ENCODE results near the gene PLVAP. TPM values are rescaled to one million over a fixed set of nuclear protein-coding genes. Genes with fewer than 3 reads are reported as not detected.

Gene PLVAP
- polyA plus RNA-seq, 1 donor (not counting 4 experiments of a cell fraction or from before 2014, with no cell fraction given): not detected

DNA sequence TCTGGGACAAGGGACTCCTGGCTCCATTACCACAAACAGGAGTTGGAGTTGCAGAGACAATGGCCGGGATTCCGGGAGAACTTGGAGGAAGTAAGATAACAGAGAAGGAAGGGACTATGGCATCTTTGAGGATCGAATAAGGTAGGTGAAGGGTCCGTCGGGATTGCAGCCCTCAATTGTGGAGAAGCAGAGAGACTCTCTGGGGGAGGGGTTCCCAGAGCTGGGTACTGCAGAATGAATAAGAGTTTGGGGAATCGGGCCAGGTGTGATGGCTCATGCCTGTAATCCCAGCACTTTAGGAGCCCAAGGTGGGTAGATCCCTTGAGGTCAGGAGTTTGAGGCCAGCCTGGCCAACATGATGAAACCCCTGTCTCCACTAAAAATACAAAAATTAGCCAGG, 24.5 kb upstream of the PLVAP start:
- FAIRE-seq (no peak), DNase-seq (ENCODE audit: low read depth, low spot score) (no peak)
- Histone ChIP-seq H3K36me3 (ENCODE audit: control insufficient read depth in 2 of 2, extremely low read depth in 1 of 2, insufficient read depth in 2 of 2, low read length in 2 of 2) (no peaks in the 10 kb centered on the region), H3K4me3 (ENCODE audit: control insufficient read depth in 2 of 3, extremely low read depth in 1 of 3, insufficient read depth in 2 of 3, low read depth in 1 of 3, low read length in 3 of 3) (no peak overlapping the region), H4K20me1 (ENCODE audit: control insufficient read depth, extremely low read depth, insufficient read depth, low read length) (no peaks in the 10 kb centered on the region), H3K27ac (ENCODE audit: control insufficient read depth, insufficient read depth, low read length) (no peak overlapping the region), H3K4me2 (ENCODE audit: control insufficient read depth, extremely low read depth, insufficient read depth, low read depth, low read length) (no peak overlapping the region), H3K9ac (ENCODE audit: control insufficient read depth, extremely low read depth, insufficient read depth, low read length) (no peak overlapping the region), H3K27me3 (ENCODE audit: control insufficient read depth, extremely low read depth, insufficient read depth, low read length) (peaks cover 3% of the 10 kb centered on the region), H2AFZ (ENCODE audit: control insufficient read depth, low read length) (no peak overlapping the region), H3K9me3 (ENCODE audit: control insufficient read depth, low read depth, low read length) (no peaks in the 10 kb centered on the region), H3K79me2 (ENCODE audit: control insufficient read depth, insufficient read depth, low read length) (no peaks in the 10 kb centered on the region), H3K4me1 (ENCODE audit: control insufficient read depth, extremely low read depth, insufficient read depth, low read length) (no peaks in the 10 kb centered on the region), H3K9me1 (ENCODE audit: control insufficient read depth, extremely low read depth, insufficient read depth, low read length) (no peaks in the 10 kb centered on the region)
- TF ChIP-seq, protein P1, sequence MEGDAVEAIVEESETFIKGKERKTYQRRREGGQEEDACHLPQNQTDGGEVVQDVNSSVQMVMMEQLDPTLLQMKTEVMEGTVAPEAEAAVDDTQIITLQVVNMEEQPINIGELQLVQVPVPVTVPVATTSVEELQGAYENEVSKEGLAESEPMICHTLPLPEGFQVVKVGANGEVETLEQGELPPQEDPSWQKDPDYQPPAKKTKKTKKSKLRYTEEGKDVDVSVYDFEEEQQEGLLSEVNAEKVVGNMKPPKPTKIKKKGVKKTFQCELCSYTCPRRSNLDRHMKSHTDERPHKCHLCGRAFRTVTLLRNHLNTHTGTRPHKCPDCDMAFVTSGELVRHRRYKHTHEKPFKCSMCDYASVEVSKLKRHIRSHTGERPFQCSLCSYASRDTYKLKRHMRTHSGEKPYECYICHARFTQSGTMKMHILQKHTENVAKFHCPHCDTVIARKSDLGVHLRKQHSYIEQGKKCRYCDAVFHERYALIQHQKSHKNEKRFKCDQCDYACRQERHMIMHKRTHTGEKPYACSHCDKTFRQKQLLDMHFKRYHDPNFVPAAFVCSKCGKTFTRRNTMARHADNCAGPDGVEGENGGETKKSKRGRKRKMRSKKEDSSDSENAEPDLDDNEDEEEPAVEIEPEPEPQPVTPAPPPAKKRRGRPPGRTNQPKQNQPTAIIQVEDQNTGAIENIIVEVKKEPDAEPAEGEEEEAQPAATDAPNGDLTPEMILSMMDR (optimal IDR thresholded peaks at IDR 0.05 in 1 of 3, IDR thresholded peaks at IDR 0.05 in 1 of 3, conservative IDR thresholded peaks at IDR 0.05 in 1 of 3; ENCODE audit: extremely low read depth in 1 of 3, insufficient read depth in 2 of 3, low read length in 3 of 3): no peak
- dilution Hi-C loops (cut with MboI; ENCODE audit: extremely low pct_ligation_motif_present, low sequenced_read_pairs): no loop called here

DNA sequence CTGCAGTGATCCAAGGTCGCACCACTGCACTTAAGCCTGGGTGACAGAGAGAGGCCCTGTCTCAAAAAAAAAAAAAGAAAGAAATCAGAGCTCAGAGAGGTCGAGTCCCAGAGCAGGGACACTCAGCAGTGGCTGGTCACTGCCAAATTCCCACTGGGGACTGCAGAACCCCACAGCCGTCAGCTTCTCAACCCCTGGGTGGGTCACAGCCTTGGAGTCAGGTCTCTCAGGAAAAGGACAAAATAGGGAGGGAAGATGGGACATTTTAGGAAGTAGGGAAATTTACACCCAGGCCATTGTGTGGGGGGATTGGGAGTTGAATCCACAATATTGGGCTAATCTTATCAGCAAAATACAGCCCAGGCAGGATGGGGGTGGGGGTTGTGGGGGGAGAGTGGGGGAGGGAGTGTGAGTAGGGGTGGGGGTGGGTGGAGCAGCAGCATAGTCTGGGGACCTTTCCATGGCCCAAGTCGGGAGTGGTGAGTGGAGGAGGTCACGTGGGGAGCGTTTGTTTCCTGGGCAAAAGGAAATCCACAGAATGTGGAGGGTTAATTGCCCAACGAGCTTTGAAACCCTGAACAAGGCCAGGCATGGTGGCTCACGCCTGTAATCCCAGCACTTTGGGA, 21.9 kb upstream of the PLVAP start:
- no peak overlapping the region for H3K9ac ChIP-seq (ENCODE audit: control insufficient read depth, extremely low read depth, insufficient read depth, low read length)
- no peak overlapping the region for H3K4me3 ChIP-seq (ENCODE audit: control insufficient read depth in 2 of 3, extremely low read depth in 1 of 3, insufficient read depth in 2 of 3, low read depth in 1 of 3, low read length in 3 of 3)
- H3K9me1 ChIP-seq (ENCODE audit: control insufficient read depth, extremely low read depth, insufficient read depth, low read length): no peaks in the 10 kb centered on the region
- H3K27me3 ChIP-seq (ENCODE audit: control insufficient read depth, extremely low read depth, insufficient read depth, low read length): peaks cover 7% of the 10 kb centered on the region
- no peaks in the 10 kb centered on the region for H3K4me1 ChIP-seq (ENCODE audit: control insufficient read depth, extremely low read depth, insufficient read depth, low read length)
- no peaks in the 10 kb centered on the region for H3K79me2 ChIP-seq (ENCODE audit: control insufficient read depth, insufficient read depth, low read length)
- H2AFZ ChIP-seq (ENCODE audit: control insufficient read depth, low read length): no peak overlapping the region
- H3K27ac ChIP-seq (ENCODE audit: control insufficient read depth, insufficient read depth, low read length): no peak overlapping the region
- H4K20me1 ChIP-seq (ENCODE audit: control insufficient read depth, extremely low read depth, insufficient read depth, low read length): no peaks in the 10 kb centered on the region
- H3K36me3 ChIP-seq (ENCODE audit: control insufficient read depth in 2 of 2, extremely low read depth in 1 of 2, insufficient read depth in 2 of 2, low read length in 2 of 2): no peaks in the 10 kb centered on the region
- dilution Hi-C loops (cut with MboI; ENCODE audit: extremely low pct_ligation_motif_present, low sequenced_read_pairs): no loop called here
- no peaks in the 10 kb centered on the region for H3K9me3 ChIP-seq (ENCODE audit: control insufficient read depth, low read depth, low read length)
- FAIRE-seq (no peak), DNase-seq (ENCODE audit: low read depth, low spot score) (no peak)
- H3K4me2 ChIP-seq (ENCODE audit: control insufficient read depth, extremely low read depth, insufficient read depth, low read depth, low read length): no peak overlapping the region
- TF ChIP-seq, protein P1 (optimal IDR thresholded peaks at IDR 0.05 in 1 of 3, IDR thresholded peaks at IDR 0.05 in 1 of 3, conservative IDR thresholded peaks at IDR 0.05 in 1 of 3; ENCODE audit: extremely low read depth in 1 of 3, insufficient read depth in 2 of 3, low read length in 3 of 3): no peak
- TF ChIP-seq EZH2 (IDR thresholded peaks at IDR 0.05; ENCODE audit: low read length): no peak

Data from keratinocyte (primary cell).